ENCODE data around the gene CLCN2.
A peak's percentile ranks its signal among the peaks of the same experiment; 100 is the strongest.

The CLCN2 gene

GRCh38 chr3:184361532-184361931 is at the start of gene CLCN2, which contains the start of gene POLR2H:
CLCN2 (minus strand) TSS chr3:184361605; CDS start chr3:184361479, 126 bp downstream.
POLR2H (plus strand) TSS chr3:184361710; CDS start chr3:184363493, 1,783 bp downstream.
- DNase-seq = peak in 51 of 56 donors; percentile 13 to 88 (median 62)

- no peak for DNase-seq
Measured at GRCh38 chr3:184409946-184410500, 48.6 kb upstream of the CLCN2 start.

- DNase-seq = no peak
Measured at GRCh38 chr3:184409331-184409926, 48.0 kb upstream of the CLCN2 start.

GRCh38 chr3:184405075-184406030 is 43.9 kb upstream of the CLCN2 start:
- DNase-seq = peak in 9 of 56 donors; percentile 12 to 41 (median 22)

GRCh38 chr3:184399410-184399809 is 38.0 kb upstream of the CLCN2 start:
- peak in 3 of 56 donors; percentile 7 to 30 (median 11) for DNase-seq

- no peak for DNase-seq
Measured at GRCh38 chr3:184395320-184395660, 33.9 kb upstream of the CLCN2 start.

GRCh38 chr3:184391266-184391665 is 29.9 kb upstream of the CLCN2 start:
- no peak for DNase-seq

- no peak for DNase-seq
Measured at GRCh38 chr3:184389935-184390528, 28.6 kb upstream of the CLCN2 start.

- no peak for DNase-seq
Measured at GRCh38 chr3:184389384-184389783, 28.0 kb upstream of the CLCN2 start.

GRCh38 chr3:184388936-184389230 is 27.5 kb upstream of the CLCN2 start:
- no peak for DNase-seq

GRCh38 chr3:184388164-184388935 is 26.9 kb upstream of the CLCN2 start:
- no peak for DNase-seq

- DNase-seq = no peak
Measured at GRCh38 chr3:184387174-184387714, 25.8 kb upstream of the CLCN2 start.

- DNase-seq = no peak
Measured at GRCh38 chr3:184386047-184386806, 24.8 kb upstream of the CLCN2 start.

- DNase-seq = peak in 3 of 56 donors; percentile 14 to 28 (median 18)
Measured at GRCh38 chr3:184384856-184385422, 23.5 kb upstream of the CLCN2 start.

- DNase-seq = no peak
Measured at GRCh38 chr3:184384342-184384741, 22.9 kb upstream of the CLCN2 start.

- no peak for DNase-seq
Measured at GRCh38 chr3:184383033-184383740, 21.8 kb upstream of the CLCN2 start.

GRCh38 chr3:184382326-184383032 is 21.1 kb upstream of the CLCN2 start:
- no peak for DNase-seq
